GM12878 (cell line): Measurements from ENCODE around the gene CLMP. TPM values are rescaled to one million over a fixed set of nuclear protein-coding genes. Genes with fewer than 3 reads are reported as not detected.

Experiments used
- HDAC6 ChIP-seq: fragments of 200-600 bp; sonication (generic); IDR thresholded peaks from one replicate; pipeline ENCODE4 v1.8.0; 2017; ENCODE audit warnings: antibody characterized with exemption; ENCODE audit not compliant: unreplicated experiment
- JUNB ChIP-seq: IDR thresholded peaks from 2 replicates; pipeline ENCODE4 v1.6.1; 2016; ENCODE audit warnings: antibody characterized with exemption, mild to moderate bottlenecking
- NFXL1 ChIP-seq: fragments of 450-650 bp; IDR thresholded peaks from 2 replicates; pipeline ENCODE4 v1.6.1; 2017; ENCODE audit warnings: antibody characterized with exemption, mild to moderate bottlenecking, borderline replicate concordance
- POLR2A ChIP-seq: IDR thresholded peaks from 2 replicates; pipeline ENCODE4 v1.6.1; 2011; ENCODE audit warnings: low read depth, mild to moderate bottlenecking, low read length
- POLR2AphosphoS5 ChIP-seq: IDR thresholded peaks from 2 replicates; pipeline ENCODE4 v1.6.1; 2011; ENCODE audit warnings: mild to moderate bottlenecking, low read length, inconsistent platforms
- RAD21 ChIP-seq: IDR thresholded peaks from 2 replicates; pipeline ENCODE4 v1.6.1; 2011; ENCODE audit warnings: mild to moderate bottlenecking, low read depth, low read length, moderate library complexity; ENCODE audit not compliant: insufficient read depth
- SPI1 ChIP-seq: IDR thresholded peaks from 2 replicates; pipeline ENCODE4 v1.6.1; 2011; ENCODE audit warnings: low read depth, mild to moderate bottlenecking, low read length, moderate library complexity, borderline replicate concordance; ENCODE audit not compliant: insufficient read depth
- ZBED1 ChIP-seq: IDR thresholded peaks from 2 replicates; pipeline ENCODE4 v1.6.1; 2016; ENCODE audit warnings: borderline replicate concordance
- ZNF24 ChIP-seq: fragments of 450-650 bp; IDR thresholded peaks from 2 replicates; pipeline ENCODE4 v1.6.1; 2017; ENCODE audit warnings: antibody characterized with exemption, mild to moderate bottlenecking
- ZNF384 ChIP-seq: IDR thresholded peaks from 2 replicates; pipeline ENCODE4 v1.6.1; 2012; ENCODE audit warnings: low read depth, mild to moderate bottlenecking, low read length, improper control_type of control experiment, borderline replicate concordance
- polyA plus RNA-seq, 11 experiments: library from polyadenylated mRNA; depleted of rRNA in 4 of 11; unstranded in 6 of 11; stranded (reverse) in 5 of 11; fragments of >200 nt; fragmentation: Nextera tagmentation in 4 of 11; fragmentation: Illumina TruSeq in 1 of 11; extraction: Ambion mirVana in 4 of 11; extraction: Trizol in 1 of 11; gene quantifications; 1 replicate in 1 of 11; 2 replicates in 10 of 11; pipeline versions ENCODE4 v1.2.1 to v1.2.3, GENCODE V29; 2011 to 2016; ENCODE audit warnings: inconsistent platforms in 2 of 11, missing spikeins in 2 of 11, low read depth in 1 of 11
- total RNA-seq, 4 experiments: library from RNA; depleted of rRNA in 3 of 4; stranded (reverse); fragments of >200 nt in 3 of 4; fragmentation: Illumina TruSeq in 1 of 4; extraction: Trizol in 1 of 4; gene quantifications; 2 replicates each; pipeline versions ENCODE4 v1.2.1 to v1.2.3, GENCODE V29; 2013 to 2021
- TF ChIP-seq, protein P1 (sequence below): IDR thresholded peaks from 2 replicates; pipeline ENCODE4 v1.6.1; 2012; ENCODE audit warnings: improper control_type of control experiment, low read depth, low read length; ENCODE audit not compliant: insufficient replicate concordance
- TF ChIP-seq, protein P2 (sequence below): fragments of 450-650 bp; IDR thresholded peaks from 2 replicates; pipeline ENCODE4 v1.6.1; 2017; ENCODE audit warnings: mild to moderate bottlenecking

The CLMP gene
- total and polyA plus RNA-seq, 10 of the 15 experiments (the other 5 are each of a cell fraction or from before 2014, with no cell fraction given): 0.01 to 0.71 (median 0.20) TPM; not detected in 4

DNA sequence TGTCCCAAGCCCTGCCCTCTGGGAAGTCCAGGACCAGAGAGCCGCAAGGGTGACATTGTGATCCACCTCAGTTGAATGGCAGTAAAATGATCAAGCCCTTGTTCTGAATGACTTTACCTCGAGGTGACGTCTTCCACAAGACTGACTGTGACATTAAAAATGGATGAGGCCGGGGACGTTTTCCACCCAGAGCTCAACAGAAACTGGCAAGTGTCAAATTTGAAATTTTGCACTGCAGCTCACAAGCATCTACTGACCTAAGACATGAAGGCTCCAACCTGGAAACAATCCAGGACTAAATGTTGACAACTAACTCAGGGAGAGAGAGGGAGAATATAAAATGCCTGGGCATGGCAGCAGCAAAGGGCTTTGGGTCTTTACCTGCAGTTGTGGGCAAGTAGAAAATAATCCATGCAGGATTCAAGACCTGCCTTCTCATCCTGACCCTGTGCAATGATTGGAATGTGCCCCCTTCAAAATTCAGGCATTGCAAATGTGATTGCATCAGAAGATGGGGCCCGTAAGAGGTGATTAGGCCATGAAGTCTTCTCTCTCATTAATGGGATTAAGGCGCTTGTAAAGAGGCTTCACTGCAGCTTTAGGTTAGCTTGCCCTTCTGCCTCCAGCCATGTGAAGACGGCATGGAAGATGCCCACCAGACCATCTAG is 33.6 kb upstream of the CLMP start (continued):
- TF ChIP-seq, protein P1, sequence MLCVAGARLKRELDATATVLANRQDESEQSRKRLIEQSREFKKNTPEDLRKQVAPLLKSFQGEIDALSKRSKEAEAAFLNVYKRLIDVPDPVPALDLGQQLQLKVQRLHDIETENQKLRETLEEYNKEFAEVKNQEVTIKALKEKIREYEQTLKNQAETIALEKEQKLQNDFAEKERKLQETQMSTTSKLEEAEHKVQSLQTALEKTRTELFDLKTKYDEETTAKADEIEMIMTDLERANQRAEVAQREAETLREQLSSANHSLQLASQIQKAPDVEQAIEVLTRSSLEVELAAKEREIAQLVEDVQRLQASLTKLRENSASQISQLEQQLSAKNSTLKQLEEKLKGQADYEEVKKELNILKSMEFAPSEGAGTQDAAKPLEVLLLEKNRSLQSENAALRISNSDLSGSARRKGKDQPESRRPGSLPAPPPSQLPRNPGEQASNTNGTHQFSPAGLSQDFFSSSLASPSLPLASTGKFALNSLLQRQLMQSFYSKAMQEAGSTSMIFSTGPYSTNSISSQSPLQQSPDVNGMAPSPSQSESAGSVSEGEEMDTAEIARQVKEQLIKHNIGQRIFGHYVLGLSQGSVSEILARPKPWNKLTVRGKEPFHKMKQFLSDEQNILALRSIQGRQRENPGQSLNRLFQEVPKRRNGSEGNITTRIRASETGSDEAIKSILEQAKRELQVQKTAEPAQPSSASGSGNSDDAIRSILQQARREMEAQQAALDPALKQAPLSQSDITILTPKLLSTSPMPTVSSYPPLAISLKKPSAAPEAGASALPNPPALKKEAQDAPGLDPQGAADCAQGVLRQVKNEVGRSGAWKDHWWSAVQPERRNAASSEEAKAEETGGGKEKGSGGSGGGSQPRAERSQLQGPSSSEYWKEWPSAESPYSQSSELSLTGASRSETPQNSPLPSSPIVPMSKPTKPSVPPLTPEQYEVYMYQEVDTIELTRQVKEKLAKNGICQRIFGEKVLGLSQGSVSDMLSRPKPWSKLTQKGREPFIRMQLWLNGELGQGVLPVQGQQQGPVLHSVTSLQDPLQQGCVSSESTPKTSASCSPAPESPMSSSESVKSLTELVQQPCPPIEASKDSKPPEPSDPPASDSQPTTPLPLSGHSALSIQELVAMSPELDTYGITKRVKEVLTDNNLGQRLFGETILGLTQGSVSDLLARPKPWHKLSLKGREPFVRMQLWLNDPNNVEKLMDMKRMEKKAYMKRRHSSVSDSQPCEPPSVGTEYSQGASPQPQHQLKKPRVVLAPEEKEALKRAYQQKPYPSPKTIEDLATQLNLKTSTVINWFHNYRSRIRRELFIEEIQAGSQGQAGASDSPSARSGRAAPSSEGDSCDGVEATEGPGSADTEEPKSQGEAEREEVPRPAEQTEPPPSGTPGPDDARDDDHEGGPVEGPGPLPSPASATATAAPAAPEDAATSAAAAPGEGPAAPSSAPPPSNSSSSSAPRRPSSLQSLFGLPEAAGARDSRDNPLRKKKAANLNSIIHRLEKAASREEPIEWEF: no peak
- TF ChIP-seq HDAC6 (no peak), RAD21 (no peak), SPI1 (no peak), ZNF24 (no peak), JUNB (no peak), POLR2AphosphoS5 (no peak), ZNF384 (no peak), NFXL1 (no peak), ZBED1 (no peak), POLR2A (no peak)
- TF ChIP-seq, protein P2, sequence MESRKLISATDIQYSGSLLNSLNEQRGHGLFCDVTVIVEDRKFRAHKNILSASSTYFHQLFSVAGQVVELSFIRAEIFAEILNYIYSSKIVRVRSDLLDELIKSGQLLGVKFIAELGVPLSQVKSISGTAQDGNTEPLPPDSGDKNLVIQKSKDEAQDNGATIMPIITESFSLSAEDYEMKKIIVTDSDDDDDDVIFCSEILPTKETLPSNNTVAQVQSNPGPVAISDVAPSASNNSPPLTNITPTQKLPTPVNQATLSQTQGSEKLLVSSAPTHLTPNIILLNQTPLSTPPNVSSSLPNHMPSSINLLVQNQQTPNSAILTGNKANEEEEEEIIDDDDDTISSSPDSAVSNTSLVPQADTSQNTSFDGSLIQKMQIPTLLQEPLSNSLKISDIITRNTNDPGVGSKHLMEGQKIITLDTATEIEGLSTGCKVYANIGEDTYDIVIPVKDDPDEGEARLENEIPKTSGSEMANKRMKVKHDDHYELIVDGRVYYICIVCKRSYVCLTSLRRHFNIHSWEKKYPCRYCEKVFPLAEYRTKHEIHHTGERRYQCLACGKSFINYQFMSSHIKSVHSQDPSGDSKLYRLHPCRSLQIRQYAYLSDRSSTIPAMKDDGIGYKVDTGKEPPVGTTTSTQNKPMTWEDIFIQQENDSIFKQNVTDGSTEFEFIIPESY: no peak
- TF ChIP-seq, all 136 proteins: peak for 0
